WI38 (cell line): ENCODE measurements around the gene BOD1.
A peak's percentile ranks its signal among the peaks of the same experiment; 100 is the strongest.
"Not testable (repeated sequence)": the region's sequence is repeated elsewhere in the genome, so short reads cannot be mapped to it uniquely, and the experiment has no call there.

ENCODE experiments used
- H3K4me3 ChIP-seq: 2 replicates; pipeline ENCODE4 v1.5.1; 2011; ENCODE audit warnings: low read depth, mild to moderate bottlenecking, control low read depth, low read length
- CTCF ChIP-seq: IDR thresholded peaks from 2 replicates; pipeline ENCODE4 v1.5.1; 2012; ENCODE audit warnings: low read depth, mild to moderate bottlenecking, control low read depth, low read length

BOD1 gene

GRCh38 chr5:173598686-173599085 lies 17.8 kb downstream of the BOD1 start:
- no peak overlapping the region for H3K4me3 ChIP-seq
- TF ChIP-seq CTCF = no peak

- no peak overlapping the region for H3K4me3 ChIP-seq
- no peak for TF ChIP-seq CTCF
These were observed 19.1 kb downstream of the BOD1 start for GRCh38 chr5:173597304-173597703.

GRCh38 chr5:173595841-173596240 lies 20.6 kb downstream of the BOD1 start:
- no peak overlapping the region for H3K4me3 ChIP-seq
- no peak for TF ChIP-seq CTCF

GRCh38 chr5:173594061-173594460 lies 22.4 kb downstream of the BOD1 start:
- no peak for TF ChIP-seq CTCF

GRCh38 chr5:173592050-173592669 lies 24.3 kb downstream of the BOD1 start:
- 0 out of 2 replicates have a peak, but pooled peaks have one; percentile 31 for TF ChIP-seq CTCF
- H3K4me3 ChIP-seq = no peak overlapping the region

More at GRCh38 chr5:173594061-173594460, 22.4 kb downstream of the BOD1 start:
- no peak overlapping the region for H3K4me3 ChIP-seq

GRCh38 chr5:173591056-173591514 lies 25.4 kb downstream of the BOD1 start:
- no peak overlapping the region for H3K4me3 ChIP-seq
- no peak for TF ChIP-seq CTCF

GRCh38 chr5:173590436-173591055 lies 25.9 kb downstream of the BOD1 start:
- TF ChIP-seq CTCF = no peak
- H3K4me3 ChIP-seq = no peak overlapping the region

GRCh38 chr5:173586133-173586532 lies 30.3 kb downstream of the BOD1 start:
- H3K4me3 ChIP-seq = not testable (repeated sequence)
